Caki2 (cell line): ENCODE results near the gene GEMIN7. TPM values are rescaled to one million over a fixed set of nuclear protein-coding genes. Genes with fewer than 3 reads are reported as not detected.

ENCODE experiments used
- DNase-seq: peaks from one replicate; pipeline ENCODE4 v3.0.0-alpha.2; 2015; ENCODE audit warnings: low read depth
- in situ Hi-C: cut with HindIII; loops from 2 replicates; pipeline ENCODE4 v1.10.0; 2016; ENCODE audit warnings: low sequenced_read_pairs, low pct_unique_long_range_greater_than_20kb, mixed read lengths
- total RNA-seq: library from RNA; depleted of rRNA; stranded (reverse); fragments of >200 nt; shearing (Covaris generic); gene quantifications from 2 replicates; pipeline ENCODE4 v1.2.3, GENCODE V29; 2014; ENCODE audit warnings: low replicate concordance

GEMIN7 gene
- total RNA-seq, 1 experiment from 2014 or later, result 79.7 TPM

DNA sequence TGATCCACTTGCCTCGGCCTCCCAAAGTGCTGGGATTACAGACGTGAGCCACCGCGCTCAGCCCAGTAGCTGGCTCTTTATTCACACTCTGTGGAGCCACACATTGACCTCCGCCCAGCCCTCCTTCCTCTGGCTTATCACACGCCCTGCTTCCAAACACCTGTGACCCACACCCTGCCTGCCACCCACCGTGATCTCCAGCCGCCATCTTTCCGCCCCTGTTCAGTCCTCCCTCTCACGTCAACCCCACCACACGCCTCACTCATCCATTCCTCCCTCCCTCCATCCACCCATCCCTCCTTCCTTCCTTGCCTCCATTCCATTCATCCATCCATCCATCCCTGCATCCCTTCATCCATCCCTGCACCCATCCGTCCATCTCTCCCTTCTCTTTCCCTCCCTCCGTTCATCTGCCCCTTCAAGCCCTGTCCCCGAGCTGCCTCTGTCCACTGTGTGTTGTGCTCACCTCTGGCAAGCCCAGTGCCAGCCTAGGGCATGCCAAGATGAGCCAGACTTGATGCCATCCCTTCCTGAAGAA lies 20.4 kb upstream of the GEMIN7 start:
- in situ Hi-C loops, result no loop called here
- DNase-seq, result no peak

DNA sequence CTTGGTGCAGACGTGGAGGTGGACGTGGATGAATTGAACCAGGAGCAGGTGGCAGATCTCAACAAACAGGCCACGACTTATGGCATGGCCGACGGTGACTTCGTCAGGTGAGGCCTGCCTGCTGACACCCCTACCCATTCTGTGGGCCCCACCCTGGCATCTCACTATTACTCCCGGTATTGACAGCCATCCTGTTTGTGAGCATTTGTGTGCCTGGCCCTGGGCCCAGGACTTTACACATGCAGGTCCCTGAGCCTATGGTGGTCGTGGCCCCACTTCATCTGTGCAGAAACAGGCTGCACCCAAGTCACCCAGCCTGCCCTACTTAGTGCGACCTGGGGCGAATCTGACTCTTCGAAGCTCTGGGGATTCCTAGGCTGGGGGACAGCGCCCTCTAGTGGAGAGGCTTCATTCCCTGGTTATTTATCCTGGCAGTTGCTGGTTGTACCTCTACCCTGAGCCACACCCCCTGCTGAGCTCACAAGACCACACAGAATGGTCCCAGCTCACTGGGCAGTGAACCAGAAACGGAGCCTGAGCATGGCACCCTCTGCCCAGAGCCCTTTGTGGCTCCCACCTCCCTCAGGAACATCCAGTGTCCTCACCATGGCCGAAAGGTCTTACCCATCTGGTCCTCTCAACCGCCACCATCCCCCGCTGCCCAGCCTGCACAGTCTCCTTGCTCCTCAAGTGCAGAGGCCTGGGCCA lies 19.6 kb upstream of the GEMIN7 start:
- peak; percentile 73 for DNase-seq
- in situ Hi-C loops, result no loop called here

DNA sequence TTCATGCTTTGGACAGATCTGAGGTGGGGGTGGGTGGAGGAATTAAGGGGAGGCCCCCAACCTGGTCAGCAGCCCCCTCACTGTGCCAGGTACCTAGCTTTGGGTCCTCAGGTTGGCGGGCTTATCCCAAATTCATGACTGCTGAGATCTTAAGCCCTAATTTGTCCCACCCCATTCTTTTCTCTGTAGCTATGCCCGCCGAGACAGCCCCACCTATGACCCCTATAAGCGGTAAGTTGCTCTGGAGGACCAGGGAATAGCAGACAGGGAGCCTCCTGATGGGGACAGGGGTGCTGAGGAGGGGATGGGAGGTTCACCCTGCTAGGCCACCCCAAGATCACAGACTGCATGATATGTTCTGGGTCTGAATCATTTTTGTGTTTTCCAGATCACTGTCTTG lies 17.1 kb upstream of the GEMIN7 start:
- in situ Hi-C loops, result no loop called here
- no peak for DNase-seq

DNA sequence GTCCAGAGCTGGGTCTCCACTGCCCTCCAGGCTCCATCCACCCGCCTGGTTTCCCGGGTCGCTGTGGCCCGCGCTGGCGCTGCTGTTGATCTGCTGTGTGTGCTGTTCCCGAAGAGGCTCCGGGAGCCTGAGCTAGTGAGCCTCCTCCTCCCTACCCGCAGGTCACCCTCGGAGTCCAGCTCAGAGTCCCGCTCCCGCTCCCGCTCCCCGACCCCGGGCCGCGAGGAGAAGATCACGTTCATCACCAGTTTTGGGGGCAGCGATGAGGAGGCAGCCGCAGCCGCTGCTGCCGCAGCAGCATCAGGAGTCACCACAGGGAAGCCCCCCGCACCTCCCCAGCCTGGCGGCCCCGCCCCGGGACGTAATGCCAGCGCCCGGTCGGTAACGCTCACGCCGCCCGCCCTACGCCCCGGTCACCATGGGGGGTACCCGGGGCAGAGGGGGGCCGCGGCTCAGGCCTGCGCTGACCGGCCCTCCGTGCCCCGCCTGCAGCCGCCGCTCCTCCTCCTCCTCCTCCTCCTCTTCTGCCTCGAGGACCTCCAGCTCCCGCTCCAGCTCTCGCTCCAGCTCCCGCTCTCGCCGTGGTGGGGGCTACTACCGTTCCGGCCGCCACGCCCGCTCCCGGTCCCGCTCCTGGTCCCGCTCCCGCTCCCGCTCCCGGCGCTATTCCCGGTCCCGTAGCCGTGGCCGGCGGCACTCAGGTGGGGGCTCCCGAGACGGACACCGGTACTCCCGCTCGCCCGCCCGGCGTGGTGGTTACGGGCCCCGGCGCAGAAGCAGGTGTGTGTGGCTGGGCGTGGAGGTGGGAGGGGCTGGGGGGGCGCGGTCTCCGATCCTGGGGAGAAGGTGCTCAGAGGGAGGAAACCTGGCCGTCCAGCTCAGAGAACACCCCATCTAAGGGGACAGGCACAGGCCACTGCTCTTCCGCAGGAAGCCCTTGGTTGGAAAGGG lies 14.9 kb upstream of the GEMIN7 start:
- DNase-seq, result no peak
- in situ Hi-C loops, result no loop called here

DNA sequence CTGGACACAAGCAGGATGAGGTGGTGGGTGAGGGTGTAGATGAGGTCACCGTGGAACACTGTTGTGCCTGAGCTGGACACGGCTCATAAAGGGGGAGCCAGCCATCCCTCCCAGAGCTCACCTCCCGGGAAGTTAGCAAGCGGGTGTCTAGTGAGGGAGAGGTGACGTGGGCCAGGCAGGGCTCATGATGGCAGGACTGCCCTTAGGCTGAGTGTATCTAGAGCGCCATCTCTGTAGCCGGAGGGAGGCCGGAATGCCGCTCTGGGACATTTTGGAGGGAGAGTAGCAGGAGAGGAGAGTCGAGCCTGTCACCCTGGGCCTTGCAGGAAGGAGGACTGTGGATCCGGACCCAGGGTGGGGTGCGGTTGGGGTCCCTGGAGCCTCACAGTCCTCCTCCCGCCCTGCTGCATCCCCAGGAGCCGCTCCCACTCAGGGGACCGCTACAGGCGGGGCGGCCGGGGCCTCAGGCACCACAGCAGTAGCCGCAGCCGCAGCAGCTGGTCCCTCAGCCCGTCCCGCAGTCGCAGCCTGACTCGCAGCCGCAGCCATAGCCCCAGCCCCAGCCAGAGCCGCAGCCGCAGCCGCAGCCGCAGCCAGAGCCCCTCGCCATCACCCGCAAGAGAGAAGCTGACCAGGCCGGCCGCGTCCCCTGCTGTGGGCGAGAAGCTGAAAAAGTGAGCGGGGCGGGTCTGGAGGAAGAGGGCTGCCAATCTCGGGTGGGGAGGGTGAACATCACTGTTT lies 12.0 kb upstream of the GEMIN7 start:
- DNase-seq, result no peak
- in situ Hi-C loops, result no loop called here

DNA sequence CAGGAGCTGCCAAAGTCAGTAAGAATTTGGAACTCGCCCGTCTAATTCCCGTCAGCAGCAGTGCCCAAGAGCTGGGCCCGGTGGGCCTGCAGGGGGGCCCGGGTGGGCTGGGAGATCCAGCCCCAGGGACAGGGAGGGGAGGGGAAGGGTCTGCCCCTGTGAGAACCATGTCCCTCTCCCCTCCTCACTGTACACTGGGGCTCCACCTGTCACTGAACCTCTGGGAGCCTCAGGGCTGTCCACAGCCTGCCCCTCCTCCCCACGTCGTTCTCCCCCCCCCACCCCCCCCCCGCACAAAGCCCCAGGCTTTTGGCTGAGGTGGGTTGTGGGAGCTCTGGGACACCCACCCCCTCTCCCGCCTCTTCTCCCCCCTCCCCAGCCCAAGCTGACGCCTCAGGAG lies 11.0 kb upstream of the GEMIN7 start:
- no peak for DNase-seq
- in situ Hi-C loops, result no loop called here

DNA sequence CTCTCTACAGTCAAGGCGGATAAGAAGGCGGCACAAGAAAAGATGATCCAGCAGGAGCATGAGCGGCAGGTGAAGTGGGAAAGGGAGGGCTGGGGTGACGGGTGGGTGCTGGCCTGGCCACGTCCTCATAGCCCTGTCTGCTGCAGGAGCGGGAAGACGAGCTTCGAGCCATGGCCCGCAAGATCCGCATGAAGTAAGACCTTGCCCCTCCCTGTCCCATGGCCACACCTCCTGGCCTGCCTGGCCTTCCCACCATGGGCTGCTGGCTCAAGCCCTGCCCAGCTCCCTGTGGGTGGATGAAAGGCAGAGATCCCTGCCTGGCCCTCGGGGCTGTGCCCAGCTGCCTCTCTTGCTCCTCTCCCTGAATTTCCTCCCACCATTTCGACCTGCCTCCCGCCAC lies 10.0 kb upstream of the GEMIN7 start:
- DNase-seq, result peak; percentile 57

DNA sequence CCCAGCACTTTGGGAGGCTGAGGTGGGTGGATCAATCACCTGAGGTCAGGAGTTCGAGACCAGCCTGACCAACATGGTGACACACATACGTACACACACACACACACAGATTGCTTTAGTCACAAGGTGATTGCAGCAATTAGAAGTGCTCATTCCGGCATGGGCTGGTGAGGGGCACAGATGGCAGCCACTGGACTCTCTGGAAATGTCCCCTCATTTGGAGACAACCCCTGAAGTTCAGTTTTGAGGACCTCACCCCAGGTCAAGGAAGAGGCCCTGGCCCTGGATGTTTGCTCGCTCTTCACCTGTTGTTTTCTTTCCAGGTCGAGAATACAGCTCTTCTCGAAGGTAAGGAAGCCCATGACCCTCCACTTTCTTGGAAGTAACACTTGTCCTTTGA lies 8.8 kb upstream of the GEMIN7 start:
- in situ Hi-C loops, result no loop called here

More for the DNA sequence above, 10.0 kb upstream of the GEMIN7 start:
- in situ Hi-C loops, result no loop called here

DNA sequence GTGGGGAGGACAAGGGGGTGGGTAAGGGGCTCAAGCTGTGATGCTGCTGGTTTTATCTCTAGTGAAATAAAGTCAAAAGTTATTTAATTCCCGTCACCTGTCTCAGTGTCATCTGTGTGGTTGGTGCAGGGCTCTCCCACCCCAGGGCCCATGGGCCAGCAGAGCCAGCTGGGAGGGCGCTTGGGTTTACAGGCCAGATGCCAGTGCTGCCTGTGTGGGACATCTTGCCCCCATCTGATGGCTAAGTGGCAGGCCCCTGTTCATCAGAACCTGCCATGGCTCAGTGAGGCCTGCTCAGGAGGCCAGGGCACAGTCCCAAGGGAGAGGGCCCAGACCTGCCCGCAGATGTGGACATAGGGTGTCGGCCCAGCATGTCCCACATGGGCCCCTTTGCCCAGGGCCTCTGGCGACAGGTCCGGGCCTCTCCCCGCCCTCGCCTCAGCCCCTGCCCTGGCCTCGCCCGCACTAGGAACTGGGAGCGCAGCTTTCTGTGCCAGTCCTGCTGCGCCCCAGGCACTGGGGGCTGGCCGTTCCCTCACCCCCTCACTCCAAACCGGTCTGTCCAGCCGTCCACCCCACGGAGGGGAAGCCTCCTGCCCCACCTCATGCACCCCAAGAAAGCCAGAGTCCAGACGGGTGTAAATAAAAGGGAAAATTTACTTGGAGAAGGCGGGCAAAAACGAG lies 8.1 kb upstream of the GEMIN7 start:
- no peak for DNase-seq
- in situ Hi-C loops, result no loop called here

More for the DNA sequence above, 8.8 kb upstream of the GEMIN7 start:
- no peak for DNase-seq

DNA sequence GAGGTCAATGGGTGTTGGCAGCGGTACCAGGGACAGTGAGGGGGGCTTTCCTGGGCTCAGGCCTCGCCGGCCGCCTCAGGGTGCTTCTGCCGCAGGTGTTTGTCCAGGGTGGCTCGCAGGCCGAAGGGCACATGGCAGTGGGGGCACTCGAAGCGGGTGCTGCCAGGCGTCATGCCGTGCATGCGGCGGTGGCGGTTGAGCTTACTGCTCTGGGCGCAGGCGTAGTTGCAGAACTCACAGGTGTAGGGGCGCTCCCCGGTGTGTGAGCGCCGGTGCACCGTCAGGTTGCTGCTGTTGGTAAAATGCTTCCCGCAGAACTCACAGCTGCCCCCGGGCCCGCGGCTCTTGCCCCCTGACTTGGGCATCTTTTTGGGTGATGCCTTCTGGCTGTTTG lies 7.5 kb upstream of the GEMIN7 start:
- in situ Hi-C loops, result no loop called here
- DNase-seq, result no peak

DNA sequence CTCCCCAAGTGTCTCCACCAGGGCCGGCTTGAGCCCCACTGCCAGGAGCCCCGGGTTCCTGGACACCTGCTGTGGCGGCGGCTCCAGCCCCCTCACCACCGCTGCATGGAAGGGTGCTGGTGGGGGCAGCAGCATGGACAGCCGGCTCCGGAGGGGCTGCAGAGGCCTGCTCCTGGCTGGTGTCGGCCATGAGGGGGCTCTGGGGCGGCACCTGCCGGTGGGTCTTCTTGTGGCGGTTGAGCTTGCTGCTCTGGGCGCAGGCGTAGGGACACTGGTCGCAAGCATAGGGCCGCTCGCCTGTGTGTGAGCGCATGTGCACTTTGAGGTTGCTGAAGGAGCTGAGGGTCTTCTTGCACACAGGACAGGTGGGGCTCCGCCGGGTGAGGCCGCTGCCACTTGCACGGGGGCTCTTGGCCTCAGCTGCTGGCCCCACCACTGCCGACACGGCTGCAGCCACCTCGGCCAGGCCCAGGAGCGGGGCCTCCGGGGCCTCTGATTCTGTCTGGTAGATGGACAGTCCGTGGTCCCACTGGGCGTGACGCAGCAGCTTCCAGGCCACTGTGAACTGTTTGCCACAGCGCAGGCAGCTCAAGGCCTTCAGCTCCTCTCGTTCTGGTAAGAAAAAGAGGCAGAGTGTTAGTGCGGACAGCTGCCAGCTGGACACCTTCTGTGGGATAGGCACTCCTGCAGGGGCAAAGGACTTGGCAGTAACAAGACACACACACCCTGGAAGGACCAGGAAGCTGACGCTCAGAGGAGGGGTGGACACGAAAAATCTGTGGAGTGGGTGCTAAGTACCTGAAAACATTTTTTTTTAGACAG lies 6.9 kb upstream of the GEMIN7 start:
- no peak for DNase-seq
- in situ Hi-C loops, result no loop called here

DNA sequence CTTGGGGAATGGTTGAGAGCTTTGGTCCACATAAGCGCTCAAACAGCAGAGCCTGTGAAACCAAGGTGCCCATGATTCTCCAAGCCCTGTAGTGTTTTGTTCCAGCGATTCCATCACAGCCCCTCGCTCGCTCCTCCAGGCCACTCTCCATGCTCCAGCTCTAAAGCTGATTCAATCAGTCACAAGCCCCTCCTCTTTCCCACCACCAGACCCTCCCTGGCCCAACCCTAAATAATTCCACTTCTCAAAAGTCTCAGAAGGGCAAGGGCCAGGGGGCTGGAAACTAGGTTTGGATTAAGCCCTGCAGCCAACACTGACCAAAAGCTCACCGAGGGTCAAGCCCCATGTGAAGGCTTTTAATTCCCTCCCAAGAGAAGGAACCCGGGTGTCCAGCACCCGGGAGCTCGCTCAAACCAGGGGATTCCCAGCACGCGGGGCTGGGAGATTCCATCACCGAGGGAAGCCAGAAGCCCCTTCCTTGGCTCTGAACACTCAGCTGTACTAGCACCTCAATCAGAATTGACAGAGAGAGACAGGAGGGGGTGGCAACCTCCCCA lies 4.2 kb upstream of the GEMIN7 start:
- no peak for DNase-seq
- in situ Hi-C loops, result no loop called here

DNA sequence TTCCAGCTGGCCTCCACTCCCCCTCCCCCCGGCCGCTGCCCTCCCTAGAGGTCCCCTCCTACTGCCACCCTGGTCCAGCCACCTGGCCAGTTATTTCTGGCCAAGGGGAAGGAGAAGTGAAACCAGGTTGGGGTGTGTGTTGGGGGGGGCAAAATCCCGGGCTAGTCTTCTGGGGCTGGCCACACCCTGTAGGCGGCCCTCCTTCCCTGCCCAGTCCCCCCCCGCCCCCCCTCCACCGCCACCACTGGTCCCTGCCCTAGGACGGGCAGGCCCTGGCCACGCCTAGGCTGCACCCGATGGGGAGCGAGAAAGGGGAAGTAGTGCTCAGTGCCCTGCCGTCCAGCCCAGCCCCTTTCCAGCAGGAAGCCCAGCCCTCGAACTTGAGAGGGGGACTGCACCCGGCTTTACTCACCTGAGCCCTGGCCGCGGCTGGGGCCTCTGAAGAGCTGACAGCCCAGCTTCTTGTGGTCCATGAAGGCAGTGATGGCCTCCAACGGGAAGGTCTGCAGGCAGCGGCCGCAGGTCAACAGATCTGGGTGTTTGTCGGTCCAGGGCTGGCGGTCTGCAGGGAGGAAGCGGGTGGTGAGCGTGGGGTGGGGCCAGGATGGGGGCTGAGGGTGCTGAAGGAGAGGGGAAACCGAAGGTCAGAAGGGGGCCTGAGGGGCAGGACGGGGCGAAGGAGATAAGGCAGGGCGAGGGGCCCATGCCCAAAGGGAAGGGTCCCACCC lies 3.6 kb upstream of the GEMIN7 start:
- in situ Hi-C loops, result no loop called here
- peak; percentile 88 for DNase-seq

DNA sequence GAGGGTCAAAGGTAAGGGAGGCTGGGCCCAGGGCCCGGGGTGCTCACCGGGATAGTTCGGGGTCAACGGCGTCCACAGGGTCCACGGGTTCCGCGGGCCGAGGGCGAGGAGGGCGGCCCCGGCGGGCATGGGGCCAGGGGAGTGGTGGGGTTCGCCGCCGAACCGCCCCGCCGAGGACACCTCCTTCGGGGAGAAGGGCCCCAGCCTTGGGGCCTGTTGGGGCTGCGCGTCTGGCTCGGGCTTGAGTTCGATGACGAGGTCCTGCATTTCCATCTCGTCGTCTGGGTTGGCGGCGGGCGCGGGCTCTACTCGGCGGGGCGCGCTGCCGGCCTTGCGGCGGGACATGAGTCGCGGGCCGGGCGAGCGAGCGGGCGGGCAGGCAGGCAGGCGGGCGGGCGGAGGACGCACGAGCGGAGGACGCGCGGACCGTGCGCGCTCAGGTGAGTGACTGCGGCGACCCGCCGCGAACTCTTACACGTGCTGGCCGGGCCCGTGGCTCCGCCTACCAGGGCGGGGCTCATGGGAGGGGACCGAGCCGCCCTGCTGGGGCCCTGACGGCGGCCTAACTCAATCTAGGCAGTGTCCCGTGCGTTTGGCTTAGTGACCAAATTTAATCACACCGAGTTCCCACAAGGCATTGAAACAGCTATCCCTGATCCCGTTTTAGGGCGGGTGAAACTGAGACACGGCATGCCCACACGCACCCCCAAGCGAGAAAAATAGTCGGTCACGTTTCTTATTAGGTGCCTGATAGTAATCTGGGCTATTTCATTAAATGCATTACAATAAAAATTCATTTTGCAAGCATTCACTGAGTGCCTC lies 2.8 kb upstream of the GEMIN7 start, which contains the start of gene ZNF296:
ZNF296 (minus strand) TSS at position 450 of the 822 bp plus-strand sequence; CDS start at position 345, 105 bp downstream.
- in situ Hi-C loops, result no loop called here
- peak; percentile 77 for DNase-seq

DNA sequence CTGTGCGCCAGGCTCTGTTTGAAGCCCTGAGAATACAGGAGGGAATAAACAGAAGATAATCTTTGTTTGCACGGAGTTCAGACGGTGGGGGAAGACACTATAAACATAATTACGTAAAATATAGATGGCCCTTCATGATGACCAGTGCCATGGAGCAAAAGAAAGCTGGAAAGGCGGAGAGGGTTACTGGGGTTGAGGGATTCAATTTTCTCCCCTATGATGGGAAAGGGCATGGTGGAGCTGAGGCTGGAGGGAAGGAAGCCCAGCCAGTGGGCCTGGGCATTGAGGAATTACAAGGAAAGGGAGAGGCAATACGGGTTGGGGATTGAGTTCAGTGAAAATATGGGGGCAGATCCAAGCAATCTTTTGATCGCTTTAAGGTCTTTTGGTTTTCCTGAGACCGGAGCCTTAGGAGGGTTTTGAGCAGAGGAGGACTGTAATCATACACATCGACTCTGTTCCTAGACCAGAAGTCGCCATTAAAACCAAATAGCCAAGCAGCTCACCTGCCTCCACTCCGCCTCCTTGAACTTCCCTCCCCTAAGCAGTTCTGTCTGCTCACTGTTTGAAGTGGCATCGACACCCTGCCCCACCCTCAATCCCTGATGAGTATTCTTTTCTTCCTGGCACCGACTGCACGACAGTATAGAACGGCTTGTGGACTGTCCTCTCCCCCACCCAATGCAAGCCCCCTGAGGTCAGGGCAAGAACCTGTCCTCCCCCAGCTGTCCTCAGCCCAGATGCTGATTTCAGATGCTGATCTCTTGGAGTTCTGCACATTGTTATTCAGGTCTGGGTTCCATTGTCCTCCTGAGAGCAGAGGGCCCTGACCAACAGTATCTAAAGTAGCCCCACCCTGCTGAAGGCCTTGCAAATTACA lies 2.0 kb upstream of the GEMIN7 start:
- no peak for DNase-seq
- in situ Hi-C loops, result no loop called here
